Heart right ventricle (tissue), 16 donors: ENCODE data around the gene CDK14. TPM values are rescaled to one million over a fixed set of nuclear protein-coding genes. Genes with fewer than 3 reads are reported as not detected.

ENCODE experiments used
- ATAC-seq, 8 donors: fragments of 200-7000 bp; cut with Tn5 transposase; one replicate each; pipeline ENCODE4 v1.9.1; 2020; ENCODE audit warnings: mild to moderate bottlenecking in 8 of 8, moderate library complexity in 8 of 8, moderate number of reproducible peaks in 1 of 8
- DNase-seq, 2 donors: peaks; one replicate each; pipeline ENCODE4 v3.0.0-alpha.2; 2020
- H3K27ac ChIP-seq, 10 donors: fragments of 200-600 bp; sonication (generic) in 2 of 10; one replicate each; pipeline versions ENCODE4 v1.5.0 to v1.8.0; 2020 to 2022; ENCODE audit warnings: mild to moderate bottlenecking in 3 of 10
- H3K27me3 ChIP-seq, 7 donors: fragments of 200-600 bp; one replicate each; pipeline ENCODE4 v1.8.0; 2021 to 2022; ENCODE audit warnings: mild to moderate bottlenecking in 2 of 7
- H3K36me3 ChIP-seq, 9 donors: fragments of 200-600 bp; sonication (generic) in 1 of 9; one replicate each; pipeline versions ENCODE4 v1.5.0 to v1.8.0; 2020 to 2022; ENCODE audit warnings: mild to moderate bottlenecking in 2 of 9
- H3K4me1 ChIP-seq, 9 donors: fragments of 200-600 bp; sonication (generic) in 1 of 9; one replicate each; pipeline versions ENCODE4 v1.5.0 to v1.8.0; 2020 to 2022; ENCODE audit warnings: mild to moderate bottlenecking in 4 of 9
- H3K4me3 ChIP-seq, 10 donors: fragments of 200-600 bp; sonication (generic) in 2 of 10; one replicate each; pipeline versions ENCODE4 v1.5.0 to v1.8.0; 2020 to 2022; ENCODE audit warnings: mild to moderate bottlenecking in 7 of 10, moderate library complexity in 2 of 10
- H3K9me3 ChIP-seq, 11 donors: fragments of 200-600 bp in 10 of 11; sonication (generic) in 2 of 11; one replicate each; pipeline versions ENCODE4 v1.5.0 to v1.8.0; 2013 to 2022; ENCODE audit warnings: mild to moderate bottlenecking in 2 of 11, control low read depth in 1 of 11, moderate library complexity in 1 of 11
- WGBS, 2 donors: extraction: QIAGEN DNeasy Blood & Tissue Kit; methylation state at CpG; one replicate each; pipeline ENCODE4 v1.1.7; 2013; ENCODE audit warnings: inconsistent platforms in 1 of 2; 5-methylcytosine and 5-hydroxymethylcytosine counted together
- intact Hi-C, 10 donors: fragments of 100-400 bp; cut with DNase I; formaldehyde crosslinking; loops; one replicate each; pipeline versions ENCODE4 v1.11.1 to v1.14.2; 2022
- polyA plus RNA-seq, 2 donors: library from polyadenylated mRNA; stranded (reverse); fragments of 200-250 nt; gene quantifications; one replicate each; pipeline ENCODE4 v1.2.3, GENCODE V29; 2013
- total RNA-seq, 10 donors: library from RNA; stranded (reverse); fragmentation: NEBNext Ultra II Directional in 3 of 10; extraction: Animal tissue kit (Norgen Biotek cat#: 25700) in 3 of 10; gene quantifications; one replicate each; pipeline versions ENCODE4 v1.2.1 to v1.2.4, GENCODE V29; 2021 to 2023
- TF ChIP-seq, protein P1 (sequence below), 9 donors: fragments of 200-600 bp; sonication (generic) in 2 of 9; IDR thresholded peaks; one replicate each; pipeline versions ENCODE4 v1.5.0 to v1.8.0; 2021 to 2022; ENCODE audit warnings: antibody characterized with exemption in 9 of 9, mild to moderate bottlenecking in 5 of 9, moderate library complexity in 1 of 9
- donor health status: Arrhythmogenic right ventricular cardiomyopathy.
- donor health status: ischemic (EF 13 %, LVEDD 7.1; RV severe dilation, severe dysfunction).
- donor health status: healthy with polysubstance abuse.
- donor health status: DM: no; HTN: yes; CAD: no.
- donor health status: DM: no; HTN: no; CAD: no.
- donor health status: ischemic (EF 25% LVEDD 6.9; RV normal size, moderate dysfunction).
- donor health status: ischemic (EF 25% LVEDD 5.7; RV mildly dilated, moderate dysfunction).
- donor health status: healthy.
- donor health status: DM: yes; HTN: yes; CAD: no.
- donor health status: Ischemic cardiomyopathy.
- donor health status: ischemic (EF 35%, LVEDD 5.7; RV mildly dilated, moderate dysfunction).
- donor health status: nonischemic (EF 11% LVEDD 7.7; RV severe dilation, severe dysfunction).
- donor health status: DM: yes; HTN: yes; CAD: no.
- donor health status: PGD.
- donor health status: ischemic (EF 29% LVEDD 5.4; RV normal size, mild dysfunction).
- donor health status: nonischemic (EF 23%, LVEDD 6.1; RV moderate dilation, normal function).

Gene CDK14
- total and polyA plus RNA-seq, 12 donors, result 3.9 to 36.5 (median 21.4) TPM

GRCh38 chr7:91206361-91206960, 610.3 kb downstream of the CDK14 start:
- TF ChIP-seq, protein P1, sequence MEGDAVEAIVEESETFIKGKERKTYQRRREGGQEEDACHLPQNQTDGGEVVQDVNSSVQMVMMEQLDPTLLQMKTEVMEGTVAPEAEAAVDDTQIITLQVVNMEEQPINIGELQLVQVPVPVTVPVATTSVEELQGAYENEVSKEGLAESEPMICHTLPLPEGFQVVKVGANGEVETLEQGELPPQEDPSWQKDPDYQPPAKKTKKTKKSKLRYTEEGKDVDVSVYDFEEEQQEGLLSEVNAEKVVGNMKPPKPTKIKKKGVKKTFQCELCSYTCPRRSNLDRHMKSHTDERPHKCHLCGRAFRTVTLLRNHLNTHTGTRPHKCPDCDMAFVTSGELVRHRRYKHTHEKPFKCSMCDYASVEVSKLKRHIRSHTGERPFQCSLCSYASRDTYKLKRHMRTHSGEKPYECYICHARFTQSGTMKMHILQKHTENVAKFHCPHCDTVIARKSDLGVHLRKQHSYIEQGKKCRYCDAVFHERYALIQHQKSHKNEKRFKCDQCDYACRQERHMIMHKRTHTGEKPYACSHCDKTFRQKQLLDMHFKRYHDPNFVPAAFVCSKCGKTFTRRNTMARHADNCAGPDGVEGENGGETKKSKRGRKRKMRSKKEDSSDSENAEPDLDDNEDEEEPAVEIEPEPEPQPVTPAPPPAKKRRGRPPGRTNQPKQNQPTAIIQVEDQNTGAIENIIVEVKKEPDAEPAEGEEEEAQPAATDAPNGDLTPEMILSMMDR (IDR thresholded peaks at IDR 0.05), result no peak

GRCh38 chr7:91212582-91212981, 616.5 kb downstream of the CDK14 start:
- H3K9me3 ChIP-seq, result peaks cover 0 to 10% (median 0%) of the 10 kb centered on the region in 11 donors
- intact Hi-C loops, result no loop called here
- H3K4me1 ChIP-seq, result peaks cover 0 to 8% (median 0%) of the 10 kb centered on the region in 9 donors
- no peak overlapping the region for H3K4me3 ChIP-seq
- no peaks in the 10 kb centered on the region for H3K27me3 ChIP-seq
- peaks cover 0 to 5% (median 0%) of the 10 kb centered on the region in 9 donors for H3K36me3 ChIP-seq
- TF ChIP-seq, protein P1 (IDR thresholded peaks at IDR 0.05), result no peak
- ATAC-seq (peak; percentile 71 to 94 (median 86)), DNase-seq (no peak)
- WGBS, 2 donors, result 77 to 83% methylated on average over 7 of the region's 7 CpGs
- H3K27ac ChIP-seq, result no peak overlapping the region

More at GRCh38 chr7:91206361-91206960, 610.3 kb downstream of the CDK14 start:
- 66% methylated on average over 6 of the region's 6 CpGs for WGBS, 2 donors
- peaks cover 0 to 9% (median 0%) of the 10 kb centered on the region in 9 donors for H3K36me3 ChIP-seq
- H3K4me1 ChIP-seq, result no peaks in the 10 kb centered on the region
- ATAC-seq (peak in 4 of 8 donors; percentile 4 to 53 (median 18)), DNase-seq (no peak)
- intact Hi-C loops, result no loop called here
- H3K9me3 ChIP-seq, result peaks cover 0 to 3% (median 0%) of the 10 kb centered on the region in 11 donors
- H3K27ac ChIP-seq, result no peak overlapping the region
- H3K27me3 ChIP-seq, result no peaks in the 10 kb centered on the region
- H3K4me3 ChIP-seq, result no peak overlapping the region

DNA sequence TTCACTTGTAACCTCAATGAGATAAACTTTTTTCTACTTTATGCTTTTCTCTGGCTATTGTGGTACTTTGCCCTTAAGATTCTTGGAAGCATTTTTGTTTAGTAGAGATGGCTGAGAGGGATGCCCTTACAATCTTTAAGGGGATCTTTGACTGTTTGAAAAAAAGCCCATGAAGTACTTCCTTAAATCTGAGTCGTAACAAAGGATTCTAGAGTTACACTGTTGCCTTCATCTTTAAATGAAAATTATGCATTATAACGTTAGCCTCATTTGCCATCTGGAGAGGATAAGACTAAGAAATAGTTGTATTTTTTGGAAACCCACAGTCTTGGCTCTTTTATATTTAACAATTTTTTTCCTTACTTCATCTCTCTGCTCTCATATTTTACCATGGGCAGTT, 630.3 kb downstream of the CDK14 start:
- Histone ChIP-seq H3K27me3 (no peaks in the 10 kb centered on the region), H3K4me3 (no peak overlapping the region), H3K9me3 (no peaks in the 10 kb centered on the region), H3K4me1 (no peaks in the 10 kb centered on the region), H3K36me3 (no peaks in the 10 kb centered on the region), H3K27ac (no peak overlapping the region)
- intact Hi-C loops, result no loop called here
- TF ChIP-seq, protein P1 (IDR thresholded peaks at IDR 0.05), result no peak
- no peak for ATAC-seq
- WGBS, 2 donors, result 81% methylated on average over 2 of the region's 2 CpGs
- DNase-seq, result no peak

DNA sequence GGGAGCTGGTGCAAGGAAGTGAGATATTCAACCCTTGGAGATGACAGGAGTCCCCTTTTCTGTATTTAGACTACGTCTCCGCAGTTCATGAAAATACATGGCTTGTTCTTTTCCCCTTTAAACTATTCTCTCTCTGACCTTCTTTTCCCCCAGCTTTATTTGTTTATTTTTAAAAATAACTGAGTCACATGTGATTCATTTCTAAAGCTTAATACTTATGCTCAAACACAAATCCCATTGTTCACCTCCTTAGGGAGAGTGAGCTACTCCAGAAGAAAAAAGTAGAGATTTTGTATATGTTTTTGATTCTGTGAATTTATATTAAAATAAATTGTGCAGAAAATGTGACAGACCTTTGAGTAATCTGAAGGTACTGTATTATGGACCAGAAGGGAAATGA, 632.2 kb downstream of the CDK14 start:
- no peaks in the 10 kb centered on the region for H3K4me1 ChIP-seq
- no peak overlapping the region for H3K4me3 ChIP-seq
- TF ChIP-seq, protein P1 (IDR thresholded peaks at IDR 0.05), result no peak
- ATAC-seq (no peak), DNase-seq (no peak)
- no peaks in the 10 kb centered on the region for H3K9me3 ChIP-seq
- H3K27ac ChIP-seq, result no peak overlapping the region
- H3K36me3 ChIP-seq, result no peaks in the 10 kb centered on the region
- intact Hi-C loops, result no loop called here
- peaks cover 0 to 5% (median 0%) of the 10 kb centered on the region in 7 donors for H3K27me3 ChIP-seq
- WGBS, 2 donors, result 88 to 94% methylated on average over 2 of the region's 2 CpGs
